ENCODE results near the gene DSCAML1.

Gene DSCAML1

DNA sequence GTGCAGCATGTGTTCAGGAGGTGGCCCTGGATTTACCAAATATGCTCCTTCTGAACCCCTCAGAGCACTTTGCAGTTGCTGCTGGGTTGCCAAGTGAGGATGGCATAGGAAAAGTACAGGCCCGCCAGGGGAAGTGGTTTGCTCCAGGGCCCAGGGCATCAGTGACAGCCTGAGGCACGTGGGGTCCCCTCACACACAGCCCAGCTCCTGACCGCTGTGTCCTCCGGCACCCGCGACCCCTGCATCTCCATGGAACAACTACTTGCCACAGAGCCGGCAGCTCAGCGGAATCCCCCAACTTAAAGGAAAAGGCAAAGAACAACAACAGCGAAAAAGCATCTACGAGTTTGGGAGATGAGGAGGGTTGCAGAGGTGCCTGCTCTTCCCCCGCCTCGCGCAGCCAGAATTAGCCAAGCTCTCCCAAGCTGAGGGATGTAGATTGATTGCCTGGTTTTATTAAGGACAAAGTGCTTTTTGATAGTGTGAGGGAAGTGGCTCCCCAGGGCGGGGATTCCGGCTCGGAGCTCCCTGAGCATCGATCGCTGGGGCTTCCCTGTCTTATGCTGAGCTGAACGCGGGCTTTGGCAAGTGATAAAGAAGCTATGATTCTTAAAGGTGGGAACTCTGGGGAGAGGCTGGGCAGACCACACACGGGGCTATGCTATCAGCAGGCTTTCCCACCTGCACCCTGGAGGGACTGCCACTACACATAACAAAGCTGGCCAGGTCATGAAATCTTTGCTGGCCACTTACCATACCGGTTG is 294.8 kb downstream of the DSCAML1 start:
- H3K4me3 ChIP-seq (replicated peaks; ENCODE audit: low read depth, low read length) = no peak overlapping the region
- TF ChIP-seq CTCF (IDR thresholded peaks at IDR 0.05; ENCODE audit: low read depth, low read length, missing control alignments) = no peak
- no peak for DNase-seq (ENCODE audit: extremely low read depth, low read depth)

GRCh38 chr11:117501237-117501898 is 295.6 kb downstream of the DSCAML1 start:
- TF ChIP-seq CTCF (IDR thresholded peaks at IDR 0.05; ENCODE audit: low read depth, low read length, missing control alignments) = no peak
- H3K4me3 ChIP-seq (replicated peaks; ENCODE audit: low read depth, low read length) = no peak overlapping the region
- DNase-seq (ENCODE audit: extremely low read depth, low read depth) = no peak

DNA sequence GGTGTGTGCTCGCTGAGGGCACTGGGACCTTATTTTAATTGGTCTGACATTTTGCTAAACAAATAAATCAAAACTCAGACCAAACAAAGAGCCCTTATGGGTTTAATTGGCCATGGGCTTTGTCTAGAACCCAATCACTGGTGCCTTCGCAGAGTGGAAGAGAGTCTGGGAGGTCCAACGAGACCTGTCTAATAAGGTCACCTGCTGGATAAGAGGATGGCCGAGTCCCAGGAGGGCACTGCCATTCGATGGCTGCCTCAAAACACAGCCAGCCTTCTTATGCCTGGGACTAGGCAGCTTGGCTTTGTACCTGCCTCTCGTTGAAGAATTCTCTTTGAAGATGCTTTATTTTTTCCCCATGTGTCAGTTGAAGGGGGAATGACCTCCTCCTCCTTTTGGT is 298.2 kb downstream of the DSCAML1 start:
- DNase-seq (ENCODE audit: extremely low read depth, low read depth) = no peak
- no peak for TF ChIP-seq CTCF (IDR thresholded peaks at IDR 0.05; ENCODE audit: low read depth, low read length, missing control alignments)
- H3K4me3 ChIP-seq (replicated peaks; ENCODE audit: low read depth, low read length) = no peak overlapping the region

DNA sequence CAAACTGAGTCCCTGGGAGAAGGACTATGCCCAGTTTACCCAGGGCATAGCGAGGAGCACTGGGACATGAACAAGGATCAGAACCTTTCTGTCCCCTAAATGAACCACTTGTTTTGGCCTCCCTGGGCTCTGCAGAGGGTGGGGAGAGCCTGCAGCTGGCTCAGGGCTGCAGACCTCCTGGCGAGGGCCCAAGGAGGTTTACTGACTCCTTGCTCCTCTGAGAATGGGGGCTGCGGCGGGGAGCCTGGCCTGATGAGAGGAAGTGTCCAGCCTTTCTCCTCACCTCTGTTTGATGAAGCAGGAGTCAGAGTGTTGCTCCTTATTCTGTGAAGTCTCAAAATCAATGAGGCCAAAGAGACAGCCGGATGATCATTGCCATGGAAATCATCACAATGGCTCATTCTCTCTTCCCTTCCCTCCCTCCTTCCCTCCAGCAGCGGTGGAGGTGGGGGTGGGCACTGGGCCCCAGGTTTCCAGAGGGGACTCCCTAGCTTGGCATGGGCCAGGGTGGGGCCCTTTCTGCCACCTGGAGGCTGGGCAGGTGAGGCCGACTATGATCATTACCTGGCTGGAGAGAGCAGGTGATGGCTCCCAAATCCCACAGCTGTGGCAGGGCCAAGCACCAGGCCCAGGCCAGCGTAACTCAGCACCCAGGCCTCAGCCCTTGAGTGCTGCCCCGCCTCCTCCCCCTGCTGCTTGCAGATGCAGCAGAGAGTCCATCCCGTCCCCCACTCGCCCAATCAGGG is 299.6 kb downstream of the DSCAML1 start:
- TF ChIP-seq CTCF (IDR thresholded peaks at IDR 0.05; ENCODE audit: low read depth, low read length, missing control alignments) = no peak
- DNase-seq (ENCODE audit: extremely low read depth, low read depth) = no peak
- H3K4me3 ChIP-seq (replicated peaks; ENCODE audit: low read depth, low read length) = no peak overlapping the region

- no peak overlapping the region for H3K4me3 ChIP-seq (replicated peaks; ENCODE audit: low read depth, low read length)
- no peak for DNase-seq (ENCODE audit: extremely low read depth, low read depth)
- no peak for TF ChIP-seq CTCF (IDR thresholded peaks at IDR 0.05; ENCODE audit: low read depth, low read length, missing control alignments)
Observed at GRCh38 chr11:117495357-117495756, 301.7 kb downstream of the DSCAML1 start.

- DNase-seq (ENCODE audit: extremely low read depth, low read depth) = no peak
- no peak overlapping the region for H3K4me3 ChIP-seq (replicated peaks; ENCODE audit: low read depth, low read length)
- TF ChIP-seq CTCF (IDR thresholded peaks at IDR 0.05; ENCODE audit: low read depth, low read length, missing control alignments) = no peak
Observed at GRCh38 chr11:117492578-117493251, 304.3 kb downstream of the DSCAML1 start.
